ENCODE results near the gene GABARAPL1. TPM values are rescaled to one million over a fixed set of nuclear protein-coding genes. Genes with fewer than 3 reads are reported as not detected.

Gene GABARAPL1
- total and polyA plus RNA-seq, 2 of the 13 experiments (the other 11 are each of a cell fraction or from before 2014, with no cell fraction given): 7.9 to 26.1 TPM

GRCh38 chr12:10212739-10213131 lies at the start of gene GABARAPL1 (continued):
- TF ChIP-seq, protein P1, sequence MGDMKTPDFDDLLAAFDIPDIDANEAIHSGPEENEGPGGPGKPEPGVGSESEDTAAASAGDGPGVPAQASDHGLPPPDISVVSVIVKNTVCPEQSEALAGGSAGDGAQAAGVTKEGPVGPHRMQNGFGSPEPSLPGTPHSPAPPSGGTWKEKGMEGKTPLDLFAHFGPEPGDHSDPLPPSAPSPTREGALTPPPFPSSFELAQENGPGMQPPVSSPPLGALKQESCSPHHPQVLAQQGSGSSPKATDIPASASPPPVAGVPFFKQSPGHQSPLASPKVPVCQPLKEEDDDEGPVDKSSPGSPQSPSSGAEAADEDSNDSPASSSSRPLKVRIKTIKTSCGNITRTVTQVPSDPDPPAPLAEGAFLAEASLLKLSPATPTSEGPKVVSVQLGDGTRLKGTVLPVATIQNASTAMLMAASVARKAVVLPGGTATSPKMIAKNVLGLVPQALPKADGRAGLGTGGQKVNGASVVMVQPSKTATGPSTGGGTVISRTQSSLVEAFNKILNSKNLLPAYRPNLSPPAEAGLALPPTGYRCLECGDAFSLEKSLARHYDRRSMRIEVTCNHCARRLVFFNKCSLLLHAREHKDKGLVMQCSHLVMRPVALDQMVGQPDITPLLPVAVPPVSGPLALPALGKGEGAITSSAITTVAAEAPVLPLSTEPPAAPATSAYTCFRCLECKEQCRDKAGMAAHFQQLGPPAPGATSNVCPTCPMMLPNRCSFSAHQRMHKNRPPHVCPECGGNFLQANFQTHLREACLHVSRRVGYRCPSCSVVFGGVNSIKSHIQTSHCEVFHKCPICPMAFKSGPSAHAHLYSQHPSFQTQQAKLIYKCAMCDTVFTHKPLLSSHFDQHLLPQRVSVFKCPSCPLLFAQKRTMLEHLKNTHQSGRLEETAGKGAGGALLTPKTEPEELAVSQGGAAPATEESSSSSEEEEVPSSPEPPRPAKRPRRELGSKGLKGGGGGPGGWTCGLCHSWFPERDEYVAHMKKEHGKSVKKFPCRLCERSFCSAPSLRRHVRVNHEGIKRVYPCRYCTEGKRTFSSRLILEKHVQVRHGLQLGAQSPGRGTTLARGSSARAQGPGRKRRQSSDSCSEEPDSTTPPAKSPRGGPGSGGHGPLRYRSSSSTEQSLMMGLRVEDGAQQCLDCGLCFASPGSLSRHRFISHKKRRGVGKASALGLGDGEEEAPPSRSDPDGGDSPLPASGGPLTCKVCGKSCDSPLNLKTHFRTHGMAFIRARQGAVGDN (CRISPR knock-in tag; IDR thresholded peaks at IDR 0.05): peak; percentile 62
- TF ChIP-seq ZBTB38 (CRISPR knock-in tag; IDR thresholded peaks at IDR 0.05): 0 out of 2 replicates have a peak, but pooled peaks have one; percentile 18
- TF ChIP-seq ATF1 (CRISPR knock-in tag; IDR thresholded peaks at IDR 0.05): peak; percentile 91
- TF ChIP-seq HMGXB4 (CRISPR knock-in tag; IDR thresholded peaks at IDR 0.05; ENCODE audit: borderline replicate concordance in 1 of 2, low read depth in 1 of 2): peak in 1 of 2 experiments; percentile 62; a peak in 1 of 4 replicates
- no peak for TF ChIP-seq CENPX (CRISPR knock-in tag; IDR thresholded peaks at IDR 0.05)
- TF ChIP-seq THAP7 (CRISPR knock-in tag; IDR thresholded peaks at IDR 0.05): no peak
- no peak for TF ChIP-seq NONO (IDR thresholded peaks at IDR 0.05)
- 0 out of 2 replicates have a peak, but pooled peaks have one; percentile 10 for TF ChIP-seq NONO (CRISPR knock-in tag; conservative IDR thresholded peaks at IDR 0.05)
- TF ChIP-seq PAXIP1 (CRISPR knock-in tag; conservative IDR thresholded peaks at IDR 0.05): 0 out of 2 replicates have a peak, but pooled peaks have one; percentile 24
- TF ChIP-seq ZNF556 (CRISPR knock-in tag; IDR thresholded peaks at IDR 0.05; ENCODE audit: borderline replicate concordance): 0 out of 2 replicates have a peak, but pooled peaks have one; percentile 61
- TF ChIP-seq ATF3 (CRISPR knock-in tag; IDR thresholded peaks at IDR 0.05): no peak
- TF ChIP-seq RBFOX2 (IDR thresholded peaks at IDR 0.05; ENCODE audit: low read depth, low read length): peak; percentile 65
- TF ChIP-seq HNRNPH1 (optimal IDR thresholded peaks at IDR 0.05; ENCODE audit: low read depth, low read length): no peak
- TF ChIP-seq CREM (IDR thresholded peaks at IDR 0.05): peak; percentile 71; the same call in 1 of the 2 replicates
- TF ChIP-seq CREM (CRISPR knock-in tag; IDR thresholded peaks at IDR 0.05): no peak
- TF ChIP-seq POLR2AphosphoS5 (IDR thresholded peaks at IDR 0.05; ENCODE audit: low read depth, low read length): no peak
- no peak for TF ChIP-seq ZNF446 (CRISPR knock-in tag; IDR thresholded peaks at IDR 0.05)
- TF ChIP-seq, protein P2, sequence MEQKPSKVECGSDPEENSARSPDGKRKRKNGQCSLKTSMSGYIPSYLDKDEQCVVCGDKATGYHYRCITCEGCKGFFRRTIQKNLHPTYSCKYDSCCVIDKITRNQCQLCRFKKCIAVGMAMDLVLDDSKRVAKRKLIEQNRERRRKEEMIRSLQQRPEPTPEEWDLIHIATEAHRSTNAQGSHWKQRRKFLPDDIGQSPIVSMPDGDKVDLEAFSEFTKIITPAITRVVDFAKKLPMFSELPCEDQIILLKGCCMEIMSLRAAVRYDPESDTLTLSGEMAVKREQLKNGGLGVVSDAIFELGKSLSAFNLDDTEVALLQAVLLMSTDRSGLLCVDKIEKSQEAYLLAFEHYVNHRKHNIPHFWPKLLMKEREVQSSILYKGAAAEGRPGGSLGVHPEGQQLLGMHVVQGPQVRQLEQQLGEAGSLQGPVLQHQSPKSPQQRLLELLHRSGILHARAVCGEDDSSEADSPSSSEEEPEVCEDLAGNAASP (CRISPR knock-in tag; IDR thresholded peaks at IDR 0.05; ENCODE audit: borderline replicate concordance): no peak
